Measurements from ENCODE around the gene NSMCE4A. TPM values are rescaled to one million over a fixed set of nuclear protein-coding genes. Genes with fewer than 3 reads are reported as not detected.

The NSMCE4A gene
- total and polyA plus RNA-seq, 2 donors (not counting 1 experiment from before 2014, with no cell fraction given) = 89.7 to 92.4 TPM

- Mint-ChIP-seq H3K4me3 (no peak overlapping the region), H3K27ac (no peak overlapping the region), H3K27me3 (peaks cover 9% of the 10 kb centered on the region), H3K9me3 (ENCODE audit: insufficient read depth) (peaks cover 3% of the 10 kb centered on the region), H3K4me1 (no peaks in the 10 kb centered on the region)
- H3K27me3 ChIP-seq (replicated peaks in 1 of 4; ENCODE audit: control extremely low read depth in 1 of 4, control insufficient read depth in 3 of 4, insufficient read depth in 4 of 4, low read length in 3 of 4) = peaks cover 0 to 4% (median 0%) of the 10 kb centered on the region in 4 experiments
- no peak overlapping the region for H3K4me3 ChIP-seq (ENCODE audit: control extremely low read depth in 1 of 5, extremely low read depth in 1 of 5, insufficient read depth in 1 of 5, low read depth in 2 of 5, low read length in 4 of 5)
- peaks cover 0 to 3% (median 0%) of the 10 kb centered on the region in 3 donors for H3K9me3 ChIP-seq (ENCODE audit: control extremely low read depth in 1 of 3, control insufficient read depth in 2 of 3, insufficient read depth in 1 of 3, low read length in 2 of 3)
- ATAC-seq (ENCODE audit: low read depth) (no peak), DNase-seq (no peak)
- no peaks in the 10 kb centered on the region for H3K79me2 ChIP-seq (ENCODE audit: control insufficient read depth, insufficient read depth, low read length)
- H3K9ac ChIP-seq (ENCODE audit: low read length) = no peak overlapping the region
- ChIA-PET CTCF (no interaction called here), POLR2A (interaction anchor here (0.6 kb wide), 1 partner anchor 93 kb away, joined by 5 read pairs; no protein-coding TSS in a partner anchor)
- no peaks in the 10 kb centered on the region for H3K36me3 ChIP-seq (replicated peaks in 1 of 2; ENCODE audit: control extremely low read depth in 1 of 2, control insufficient read depth in 1 of 2, extremely low read depth in 1 of 2, insufficient read depth in 2 of 2, low read length in 1 of 2)
- TF ChIP-seq CTCF (IDR thresholded peaks at IDR 0.05) = no peak
- no peak for TF ChIP-seq EZH2 (IDR thresholded peaks at IDR 0.05; ENCODE audit: borderline replicate concordance, insufficient read depth, low read depth, low read length, poor library complexity, severe bottlenecking)
- no peak overlapping the region for H3K4me2 ChIP-seq (replicated peaks; ENCODE audit: low read depth, low read length, poor library complexity, severe bottlenecking)
- H3K4me1 ChIP-seq (ENCODE audit: control insufficient read depth in 2 of 2, insufficient read depth in 2 of 2, low read length in 2 of 2) = no peaks in the 10 kb centered on the region
- no peak overlapping the region for H3K27ac ChIP-seq (ENCODE audit: low read length in 2 of 2)
- intact Hi-C loops (cut with micrococcal nuclease) = no loop called here
- no peak overlapping the region for H2AFZ ChIP-seq (ENCODE audit: insufficient read depth, low read depth, low read length, poor library complexity, severe bottlenecking)
- WGBS (ENCODE audit: insufficient coverage) = 100% methylated on average over 2 of the region's 4 CpGs
- no peaks in the 10 kb centered on the region for H4K20me1 ChIP-seq (ENCODE audit: control insufficient read depth, insufficient read depth, low read length, poor library complexity, severe bottlenecking)
Observed at GRCh38 chr10:122022276-122022675, 47.3 kb upstream of the NSMCE4A start.

GRCh38 chr10:122021828-122022227, 46.8 kb upstream of the NSMCE4A start:
- no peak overlapping the region for H3K4me3 ChIP-seq (ENCODE audit: control extremely low read depth in 1 of 5, extremely low read depth in 1 of 5, insufficient read depth in 1 of 5, low read depth in 2 of 5, low read length in 4 of 5)
- intact Hi-C loops (cut with micrococcal nuclease) = no loop called here
- H3K9me3 ChIP-seq (ENCODE audit: control extremely low read depth in 1 of 3, control insufficient read depth in 2 of 3, insufficient read depth in 1 of 3, low read length in 2 of 3) = peaks cover 0 to 3% (median 0%) of the 10 kb centered on the region in 3 donors
- peaks cover 3% of the 10 kb centered on the region for H3K9me3 Mint-ChIP-seq (ENCODE audit: insufficient read depth)
- H3K27ac Mint-ChIP-seq = no peak overlapping the region
- H4K20me1 ChIP-seq (ENCODE audit: control insufficient read depth, insufficient read depth, low read length, poor library complexity, severe bottlenecking) = no peaks in the 10 kb centered on the region
- peaks cover 10% of the 10 kb centered on the region for H3K27me3 Mint-ChIP-seq
- no peaks in the 10 kb centered on the region for H3K79me2 ChIP-seq (ENCODE audit: control insufficient read depth, insufficient read depth, low read length)
- peaks cover 0 to 4% (median 0%) of the 10 kb centered on the region in 4 experiments for H3K27me3 ChIP-seq (replicated peaks in 1 of 4; ENCODE audit: control extremely low read depth in 1 of 4, control insufficient read depth in 3 of 4, insufficient read depth in 4 of 4, low read length in 3 of 4)
- no peak for TF ChIP-seq EZH2 (IDR thresholded peaks at IDR 0.05; ENCODE audit: borderline replicate concordance, insufficient read depth, low read depth, low read length, poor library complexity, severe bottlenecking)
- 84% methylated on average over 6 of the region's 11 CpGs for WGBS (ENCODE audit: insufficient coverage)
- H2AFZ ChIP-seq (ENCODE audit: insufficient read depth, low read depth, low read length, poor library complexity, severe bottlenecking) = no peak overlapping the region
- DNase-seq = no peak
- H3K4me2 ChIP-seq (replicated peaks; ENCODE audit: low read depth, low read length, poor library complexity, severe bottlenecking) = no peak overlapping the region
- ChIA-PET POLR2A (interaction anchor here (0.6 kb wide), 1 partner anchor 93 kb away, joined by 5 read pairs; no protein-coding TSS in a partner anchor), CTCF (no interaction called here)
- H3K36me3 ChIP-seq (replicated peaks in 1 of 2; ENCODE audit: control extremely low read depth in 1 of 2, control insufficient read depth in 1 of 2, extremely low read depth in 1 of 2, insufficient read depth in 2 of 2, low read length in 1 of 2) = no peaks in the 10 kb centered on the region
- H3K4me1 Mint-ChIP-seq = no peaks in the 10 kb centered on the region
- ATAC-seq (ENCODE audit: low read depth) = no peak
- no peak overlapping the region for H3K27ac ChIP-seq (ENCODE audit: low read length in 2 of 2)
- no peaks in the 10 kb centered on the region for H3K4me1 ChIP-seq (ENCODE audit: control insufficient read depth in 2 of 2, insufficient read depth in 2 of 2, low read length in 2 of 2)
- H3K9ac ChIP-seq (ENCODE audit: low read length) = no peak overlapping the region
- no peak overlapping the region for H3K4me3 Mint-ChIP-seq

Data from B cell (primary cell).